DMS79 treated with DMSO at 0.1 percent for 48 hours (cell line): ENCODE measurements around the gene OR4P4.

ENCODE experiments used
- DNase-seq: peaks from one replicate; lab custom pipeline; 2025; lab: John Stamatoyannopoulos, UW

OR4P4 gene

DNA sequence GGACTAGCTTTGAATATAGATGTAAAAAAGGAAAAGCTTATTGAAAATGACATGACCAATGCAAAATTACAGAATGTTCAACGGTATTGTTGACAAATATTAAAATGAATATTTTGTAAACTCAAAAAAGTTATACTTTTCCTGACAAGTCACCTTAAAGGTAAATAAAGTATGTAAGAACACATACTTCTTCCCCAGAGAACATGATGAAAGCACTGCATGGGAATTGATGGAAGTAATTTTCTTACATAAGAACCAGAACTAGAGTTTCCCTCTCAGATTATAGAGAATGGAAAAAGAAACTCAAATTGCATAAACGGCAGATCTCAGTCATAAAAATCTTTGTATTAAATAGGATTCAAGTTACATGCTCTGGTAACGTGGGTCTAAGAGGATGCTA is at the start of gene OR4P4:
Gene OR4P4 (plus strand): TSS at position 301 of the 400 bp plus-strand sequence.
- DNase-seq = no peak

DNA sequence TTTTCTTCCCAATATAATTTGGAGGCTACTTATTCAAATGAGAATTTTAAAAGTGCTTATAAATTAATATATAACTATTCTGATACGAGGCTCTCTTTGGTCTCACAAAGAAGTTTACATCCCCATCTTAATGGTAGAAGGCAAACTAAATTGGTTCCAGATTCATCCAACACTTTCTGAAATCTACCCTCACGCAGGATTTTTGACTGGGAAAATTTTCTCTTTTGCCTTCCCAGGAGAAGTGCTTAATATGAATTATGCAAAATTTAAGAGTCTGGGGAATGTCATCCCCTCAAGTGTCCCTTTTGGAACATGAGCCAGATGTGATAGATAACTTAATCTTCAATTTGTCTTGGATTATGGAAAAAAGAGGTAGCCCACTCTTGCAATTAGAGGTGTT is 27.4 kb upstream of the OR4P4 start, which contains the start of gene OR4C11:
Gene OR4C11 (minus strand): TSS at position 101 of the 400 bp plus-strand sequence. CDS start 3,272 bp downstream, outside the sequence.
- no peak for DNase-seq

DNA sequence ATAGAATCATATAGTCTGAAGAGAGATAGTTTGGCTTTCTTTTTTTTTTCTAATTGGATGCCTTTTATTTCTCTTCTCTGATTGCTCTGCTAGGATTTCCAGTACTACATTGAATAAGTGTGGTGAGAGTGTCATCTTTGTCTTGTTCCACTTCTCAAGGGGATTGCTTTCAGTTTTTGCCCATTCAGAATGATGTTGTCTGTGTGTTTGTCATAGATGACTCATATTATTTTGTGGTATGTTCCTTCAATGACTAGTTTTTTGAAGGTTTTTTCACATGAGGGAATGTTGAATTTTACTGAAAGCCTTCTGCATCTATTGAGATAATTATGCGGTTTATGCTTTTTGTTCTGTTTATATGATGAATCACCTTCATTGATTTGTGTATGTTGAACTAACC is 10.4 kb upstream of the OR4P4 start:
- no peak for DNase-seq

DNA sequence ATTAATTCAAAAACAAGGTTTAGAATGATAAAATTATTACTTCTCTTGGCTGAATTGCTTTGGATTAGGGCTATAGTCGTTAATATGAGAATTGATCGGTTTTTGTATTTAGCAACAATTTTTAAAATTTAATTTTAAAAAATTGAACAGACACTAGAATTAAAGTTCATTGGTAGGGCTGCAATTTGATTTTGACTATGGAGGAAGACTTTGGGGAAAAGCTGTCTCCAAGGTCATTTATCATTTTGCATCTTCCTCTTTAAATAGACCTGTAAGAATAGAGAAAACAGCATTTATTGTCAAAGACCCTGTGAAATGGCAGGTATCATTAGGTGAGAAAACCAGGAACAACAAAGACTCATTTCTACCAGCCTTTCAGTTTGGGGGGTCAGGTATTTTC is 13.1 kb downstream of the OR4P4 start, which contains the start of gene OR4S2:
Gene OR4S2 (plus strand): TSS at position 301 of the 400 bp plus-strand sequence. CDS start 2,577 bp downstream, outside the sequence.
- no peak for DNase-seq

DNA sequence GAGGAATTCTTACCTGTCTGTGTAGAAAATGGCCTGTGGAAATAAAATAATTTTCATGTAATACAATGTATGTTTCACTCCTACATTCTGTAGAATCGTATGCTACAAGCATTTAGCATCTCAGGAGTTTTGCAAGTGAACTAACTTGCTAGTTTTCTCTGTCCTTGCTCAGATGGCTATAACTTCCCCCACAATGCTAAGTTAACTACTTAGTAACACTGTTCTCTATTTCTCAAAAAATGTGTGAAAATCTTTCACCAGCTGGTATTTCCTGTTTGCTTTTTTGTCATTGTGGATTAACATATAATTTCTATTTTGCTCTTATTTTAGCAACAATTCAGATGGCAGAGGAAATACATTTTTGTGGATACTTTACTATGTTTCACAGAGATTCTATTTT is 17.6 kb downstream of the OR4P4 start:
- DNase-seq = no peak

DNA sequence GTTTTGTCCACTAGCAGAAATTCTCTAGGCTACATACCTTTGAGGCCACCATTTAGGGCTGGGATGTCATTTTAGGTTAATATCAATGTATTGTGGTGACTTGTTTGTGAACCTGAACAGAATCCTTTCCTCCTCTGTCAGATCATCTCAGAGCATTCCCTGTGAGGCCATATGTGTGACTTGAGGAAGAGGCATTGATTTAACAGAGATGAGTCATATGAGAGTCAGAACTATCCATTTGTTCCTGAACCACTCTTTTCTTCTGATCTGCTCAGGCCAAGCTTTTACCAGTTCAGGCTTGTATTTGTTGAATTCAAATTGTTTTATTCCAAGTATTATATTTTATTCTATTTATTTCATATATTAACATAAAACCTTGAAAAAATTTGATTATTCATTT is 20.2 kb downstream of the OR4P4 start:
- DNase-seq = no peak

DNA sequence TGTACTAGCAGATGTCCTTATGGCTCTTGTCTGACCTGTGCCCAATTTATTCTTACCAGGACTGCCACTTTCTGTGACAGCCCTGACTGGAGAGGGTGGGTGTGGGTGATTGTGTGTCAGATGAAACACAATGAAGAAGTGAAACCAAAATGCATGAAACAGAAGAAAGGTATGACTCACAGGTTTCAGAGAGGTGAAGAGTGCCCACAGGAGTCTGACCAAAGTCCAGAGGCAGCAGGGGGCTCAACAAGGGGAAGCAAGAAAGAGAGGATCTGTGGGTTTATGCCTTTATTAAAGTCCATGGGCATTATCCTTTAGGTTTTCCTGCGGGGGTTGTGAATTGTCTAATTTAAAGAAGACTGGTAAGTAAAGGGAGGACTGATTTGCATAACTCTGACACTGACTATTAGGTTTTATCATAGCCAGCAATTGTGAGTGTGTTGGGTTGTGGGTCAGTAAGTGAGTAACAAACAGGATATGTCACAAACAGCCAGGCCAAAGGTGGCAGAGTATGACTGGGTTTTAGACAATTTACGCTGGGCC is 23.2 kb downstream of the OR4P4 start:
- no peak for DNase-seq

GRCh38 chr11:55658608-55659007 is 23.7 kb downstream of the OR4P4 start:
- no peak for DNase-seq

DNA sequence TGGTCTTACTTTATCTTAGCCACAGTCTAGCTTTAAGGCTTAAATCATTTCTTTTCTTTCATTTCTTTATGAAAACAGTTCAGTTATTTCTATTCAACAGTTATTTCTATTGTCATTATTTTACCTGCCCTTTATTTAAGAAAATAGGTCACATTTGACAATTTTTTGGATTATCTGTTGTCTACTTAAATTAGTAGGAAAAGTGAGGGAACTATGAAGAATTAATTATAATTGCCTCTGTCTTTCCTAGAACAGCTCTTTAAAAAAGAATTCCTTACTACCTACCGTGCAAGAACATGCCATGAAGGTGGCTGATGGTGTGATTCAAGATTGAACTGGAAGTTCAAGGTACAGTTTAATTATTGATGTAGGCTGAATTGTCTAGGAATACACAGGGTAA is 27.0 kb downstream of the OR4P4 start, which contains the start of gene OR4C6:
Gene OR4C6 (plus strand): TSS at position 301 of the 400 bp plus-strand sequence. CDS start 2,966 bp downstream, outside the sequence.
- DNase-seq = no peak

DNA sequence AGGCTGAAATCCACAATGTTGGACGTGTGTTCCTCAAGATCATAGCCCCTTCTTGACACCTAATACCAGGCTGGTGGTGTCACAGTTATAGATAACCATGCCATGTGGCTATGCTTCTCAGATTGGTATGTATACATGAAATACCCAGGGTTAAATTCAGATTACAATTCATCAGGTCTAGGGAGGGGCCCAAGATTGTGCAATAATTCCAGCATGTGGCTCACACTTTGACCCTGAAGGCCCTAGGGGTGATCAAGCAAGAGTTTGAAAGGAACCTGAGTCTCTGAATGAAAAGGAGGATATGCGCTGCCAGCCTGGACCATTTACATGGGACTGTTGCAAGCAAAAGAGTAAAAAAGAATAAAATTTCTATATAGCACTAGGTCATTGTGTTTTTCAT is 34.5 kb downstream of the OR4P4 start:
- no peak for DNase-seq

DNA sequence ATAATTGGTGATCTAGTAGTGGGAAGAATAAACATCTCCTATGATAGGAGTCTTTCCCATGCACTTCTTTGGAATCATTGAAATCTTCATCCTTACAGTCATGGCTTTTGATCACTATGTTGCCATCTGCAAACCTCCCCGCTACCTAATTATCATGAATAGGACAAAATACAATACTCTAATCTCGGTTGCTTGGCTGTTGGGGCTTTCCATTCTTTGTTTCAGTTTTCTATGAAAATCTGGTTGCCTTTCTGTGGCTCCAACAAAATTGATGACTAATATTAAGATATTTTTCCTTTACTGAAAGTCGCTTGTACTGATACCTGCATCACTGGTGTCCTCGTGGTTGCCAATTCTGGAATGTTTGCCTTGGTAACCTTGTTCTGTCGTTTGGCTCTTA is 38.9 kb downstream of the OR4P4 start:
- DNase-seq = no peak
